Memory B cell (primary cell): ENCODE data around the gene UBE2U.
"Not testable (repeated sequence)": the region's sequence is repeated elsewhere in the genome, so short reads cannot be mapped to it uniquely, and the experiment has no call there.

Experiments used
- ATAC-seq: fragments of 150-1000 bp; cut with Tn5 transposase; 2 replicates; pipeline ENCODE4 v1.10.0; 2021; ENCODE audit warnings: low read depth, mild to moderate bottlenecking, moderate library complexity
- DNase-seq, 2 donors: peaks; one replicate each; pipeline ENCODE4 v3.0.0; 2022; ENCODE audit warnings: low spot score in 2 of 2
- H3K27ac Mint-ChIP-seq: one replicate; pipeline ENCODE4 v1.8.0; 2022; ENCODE audit warnings: mild to moderate bottlenecking, moderate library complexity, mixed read lengths
- H3K27me3 Mint-ChIP-seq: one replicate; pipeline ENCODE4 v1.8.0; 2022; ENCODE audit warnings: mixed read lengths
- H3K36me3 Mint-ChIP-seq: one replicate; pipeline ENCODE4 v1.8.0; 2022; ENCODE audit warnings: mild to moderate bottlenecking, mixed read lengths
- H3K4me1 Mint-ChIP-seq: one replicate; pipeline ENCODE4 v1.8.0; 2022; ENCODE audit warnings: mixed read lengths
- H3K4me3 Mint-ChIP-seq: one replicate; pipeline ENCODE4 v1.8.0; 2022; ENCODE audit warnings: mild to moderate bottlenecking, moderate library complexity, mixed read lengths
- H3K9me3 Mint-ChIP-seq: one replicate; pipeline ENCODE4 v1.8.0; 2022; ENCODE audit warnings: mixed read lengths

The UBE2U gene

GRCh38 chr1:64236541-64236954 lies 33.1 kb downstream of the UBE2U start:
- Mint-ChIP-seq H3K27me3 (peaks cover 9% of the 10 kb centered on the region), H3K9me3 (peaks cover 1% of the 10 kb centered on the region), H3K27ac (no peak overlapping the region), H3K4me1 (no peaks in the 10 kb centered on the region), H3K4me3 (no peak overlapping the region), H3K36me3 (no peaks in the 10 kb centered on the region)
- no peak for DNase-seq
- ATAC-seq, result no peak

DNA sequence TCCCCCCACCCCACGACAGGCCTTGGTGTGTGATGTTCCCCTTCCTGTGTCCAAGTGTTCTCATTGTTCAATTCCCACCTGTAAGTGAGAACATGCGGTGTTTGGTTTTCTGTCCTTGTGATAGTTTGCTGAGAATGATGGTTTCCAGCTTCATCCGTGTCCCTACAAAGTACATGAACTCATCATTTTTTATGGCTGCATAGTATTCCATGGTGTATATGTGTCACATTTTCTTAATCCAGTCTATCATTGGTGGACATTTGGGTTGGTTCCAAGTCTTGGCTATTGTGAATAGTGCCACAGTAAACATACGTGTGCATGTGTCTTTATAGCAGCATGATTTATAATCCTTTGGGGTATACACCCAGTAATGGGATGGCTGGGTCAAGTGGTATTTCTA lies 36.1 kb downstream of the UBE2U start:
- not testable (repeated sequence) for DNase-seq, H3K9me3 Mint-ChIP-seq

DNA sequence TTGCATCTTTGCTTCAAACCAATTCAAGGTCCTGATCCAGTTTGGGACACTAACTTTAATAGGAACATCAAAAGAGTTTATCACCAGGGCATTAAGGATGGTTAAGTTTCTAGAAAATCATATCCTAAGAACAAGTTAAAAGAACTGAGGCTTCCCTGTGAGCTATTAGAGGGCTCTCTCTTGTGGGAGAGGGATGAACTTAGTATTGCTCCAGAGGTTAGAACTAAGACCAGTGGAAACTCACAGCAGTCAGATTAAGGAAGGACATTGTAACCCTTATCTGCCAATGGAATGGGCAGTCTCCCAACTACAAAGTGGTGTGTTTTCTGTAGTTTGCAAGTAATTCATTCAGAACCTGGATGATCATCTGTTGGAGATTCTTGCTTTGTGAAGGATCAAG lies 36.8 kb downstream of the UBE2U start:
- H3K4me3 Mint-ChIP-seq, result no peak overlapping the region
- H3K4me1 Mint-ChIP-seq, result peaks cover 3% of the 10 kb centered on the region
- H3K27me3 Mint-ChIP-seq, result peaks cover 8% of the 10 kb centered on the region
- peaks cover 1% of the 10 kb centered on the region for H3K9me3 Mint-ChIP-seq
- ATAC-seq (no peak), DNase-seq (no peak)
- H3K27ac Mint-ChIP-seq, result no peak overlapping the region
- H3K36me3 Mint-ChIP-seq, result no peaks in the 10 kb centered on the region

More for the DNA sequence above, 36.1 kb downstream of the UBE2U start:
- H3K36me3 Mint-ChIP-seq, H3K4me3 Mint-ChIP-seq, H3K27ac Mint-ChIP-seq, ATAC-seq, H3K4me1 Mint-ChIP-seq, H3K27me3 Mint-ChIP-seq: not testable (repeated sequence)

DNA sequence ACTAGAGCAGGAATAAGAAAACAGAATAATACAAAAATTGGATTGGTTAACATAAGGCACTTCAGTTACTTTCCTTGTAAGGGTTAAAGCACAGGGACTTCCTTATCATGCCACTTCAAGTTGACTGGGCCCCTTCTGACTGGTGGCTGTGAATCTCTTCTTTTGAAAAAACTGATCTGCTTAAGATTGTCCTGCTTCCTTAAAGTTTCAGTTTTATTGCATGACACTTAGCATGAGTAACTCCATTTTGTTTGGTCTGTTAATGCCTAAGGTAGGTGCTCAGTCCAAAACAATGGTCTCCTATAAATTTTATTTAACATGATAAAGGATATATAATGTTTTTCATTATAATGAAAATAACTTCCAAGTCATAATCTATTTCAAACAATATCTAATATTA lies 37.6 kb downstream of the UBE2U start:
- Mint-ChIP-seq H3K4me1 (peaks cover 8% of the 10 kb centered on the region), H3K9me3 (peaks cover 1% of the 10 kb centered on the region), H3K27me3 (peaks cover 8% of the 10 kb centered on the region), H3K36me3 (no peaks in the 10 kb centered on the region), H3K4me3 (no peak overlapping the region), H3K27ac (no peak overlapping the region)
- ATAC-seq (no peak), DNase-seq (no peak)

GRCh38 chr1:64242895-64243756 lies 39.7 kb downstream of the UBE2U start:
- Mint-ChIP-seq H3K27me3 (peaks cover 11% of the 10 kb centered on the region), H3K27ac (no peak overlapping the region), H3K4me3 (peak overlapping the region; percentile 61), H3K9me3 (peaks cover 1% of the 10 kb centered on the region), H3K4me1 (peaks cover 8% of the 10 kb centered on the region), H3K36me3 (no peaks in the 10 kb centered on the region)
- DNase-seq (no peak), ATAC-seq (peak; percentile 61)

- peak overlapping the region; percentile 61 for H3K4me3 Mint-ChIP-seq
- ATAC-seq (no peak), DNase-seq (no peak)
- no peak overlapping the region for H3K27ac Mint-ChIP-seq
- peaks cover 8% of the 10 kb centered on the region for H3K4me1 Mint-ChIP-seq
- no peaks in the 10 kb centered on the region for H3K36me3 Mint-ChIP-seq
- peaks cover 11% of the 10 kb centered on the region for H3K27me3 Mint-ChIP-seq
- H3K9me3 Mint-ChIP-seq, result peaks cover 1% of the 10 kb centered on the region
Measured at GRCh38 chr1:64243757-64244080, 40.3 kb downstream of the UBE2U start.

- no peaks in the 10 kb centered on the region for H3K36me3 Mint-ChIP-seq
- H3K4me1 Mint-ChIP-seq, result peaks cover 8% of the 10 kb centered on the region
- H3K4me3 Mint-ChIP-seq, result no peak overlapping the region
- no peak for DNase-seq
- no peaks in the 10 kb centered on the region for H3K9me3 Mint-ChIP-seq
- ATAC-seq, result no peak
- H3K27ac Mint-ChIP-seq, result no peak overlapping the region
- peaks cover 9% of the 10 kb centered on the region for H3K27me3 Mint-ChIP-seq
Measured at GRCh38 chr1:64245495-64245894, 42.1 kb downstream of the UBE2U start.

- H3K27ac Mint-ChIP-seq, result no peak overlapping the region
- H3K4me3 Mint-ChIP-seq, result no peak overlapping the region
- H3K36me3 Mint-ChIP-seq, result no peaks in the 10 kb centered on the region
- H3K27me3 Mint-ChIP-seq, result peaks cover 9% of the 10 kb centered on the region
- peak in 1 of 2 donors; percentile 14 for DNase-seq
- no peak for ATAC-seq
- peaks cover 8% of the 10 kb centered on the region for H3K4me1 Mint-ChIP-seq
- H3K9me3 Mint-ChIP-seq, result no peaks in the 10 kb centered on the region
Measured at GRCh38 chr1:64246294-64246917, 43.0 kb downstream of the UBE2U start.

- Mint-ChIP-seq H3K36me3 (peaks cover under 1% of the 10 kb centered on the region), H3K27ac (no peak overlapping the region), H3K27me3 (peaks cover 12% of the 10 kb centered on the region), H3K4me3 (no peak overlapping the region), H3K9me3 (peaks cover 2% of the 10 kb centered on the region), H3K4me1 (peaks cover 8% of the 10 kb centered on the region)
- DNase-seq (no peak), ATAC-seq (no peak)
Measured at GRCh38 chr1:64248065-64248464, 44.6 kb downstream of the UBE2U start.

DNA sequence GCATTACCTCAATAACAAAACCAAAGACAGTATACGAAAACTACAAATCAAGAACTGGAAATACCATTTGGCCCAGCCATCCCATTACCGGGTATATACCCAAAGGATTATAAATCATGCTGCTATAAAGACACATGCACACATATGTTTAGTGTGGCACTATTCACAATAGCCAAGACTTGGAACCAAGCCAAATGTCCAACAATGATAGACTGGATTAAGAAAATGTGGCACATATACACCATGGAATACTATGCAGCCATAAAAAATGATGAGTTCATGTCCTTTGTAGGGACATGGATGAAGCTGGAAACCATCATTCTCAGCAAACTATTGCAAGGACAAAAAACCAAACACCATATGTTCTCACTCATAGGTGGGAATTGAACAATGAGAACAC lies 47.0 kb downstream of the UBE2U start:
- not testable (repeated sequence) for H3K27ac Mint-ChIP-seq, H3K9me3 Mint-ChIP-seq, ATAC-seq, DNase-seq, H3K36me3 Mint-ChIP-seq, H3K4me3 Mint-ChIP-seq, H3K4me1 Mint-ChIP-seq
- H3K27me3 Mint-ChIP-seq, result peaks cover 17% of the 10 kb centered on the region

DNA sequence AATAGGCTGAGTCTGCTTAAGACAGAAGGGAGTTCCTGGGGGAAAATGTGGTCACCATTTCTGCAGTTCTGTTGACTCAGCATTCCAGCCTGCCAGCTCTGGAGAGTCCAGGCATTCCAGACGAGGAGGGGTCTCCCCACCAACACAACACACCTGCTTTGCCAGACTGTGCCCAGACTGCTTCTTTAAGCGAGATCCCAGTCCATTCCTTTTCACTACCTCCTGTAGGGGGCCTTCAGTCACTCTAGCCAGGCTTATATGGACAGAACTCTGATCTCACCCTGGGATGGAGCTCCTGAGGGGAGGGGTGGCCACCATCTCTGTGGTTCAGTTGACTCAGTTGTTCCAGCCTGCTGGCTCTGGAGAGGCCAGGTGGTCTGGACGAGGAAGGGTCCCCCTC lies 48.5 kb downstream of the UBE2U start:
- Mint-ChIP-seq H3K27me3 (peaks cover 15% of the 10 kb centered on the region), H3K4me1 (no peaks in the 10 kb centered on the region), H3K27ac (no peak overlapping the region), H3K4me3 (no peak overlapping the region), H3K36me3 (peaks cover 2% of the 10 kb centered on the region), H3K9me3 (peaks cover 7% of the 10 kb centered on the region)
- DNase-seq (no peak), ATAC-seq (no peak)

DNA sequence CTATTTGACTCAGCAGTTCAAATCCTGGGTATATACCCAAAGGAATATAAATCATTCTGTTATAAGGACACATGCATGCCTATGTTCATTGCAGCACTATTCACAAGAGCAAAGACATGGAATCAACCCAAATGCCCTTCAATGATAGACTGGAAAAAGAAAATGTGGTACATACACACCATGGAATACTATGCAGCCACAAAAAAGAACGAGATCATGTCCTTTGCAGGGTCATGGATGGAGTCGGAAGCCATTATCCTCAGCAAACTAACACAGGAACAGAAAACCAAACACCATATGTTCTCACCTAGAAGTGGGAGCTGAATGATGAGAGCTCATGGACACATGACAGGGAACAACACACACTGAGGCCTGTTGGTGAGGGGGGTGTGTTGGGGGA lies 53.8 kb downstream of the UBE2U start:
- not testable (repeated sequence) for H3K4me1 Mint-ChIP-seq, DNase-seq, H3K9me3 Mint-ChIP-seq, H3K27ac Mint-ChIP-seq, H3K36me3 Mint-ChIP-seq, H3K4me3 Mint-ChIP-seq, ATAC-seq
- H3K27me3 Mint-ChIP-seq, result peaks cover 14% of the 10 kb centered on the region

DNA sequence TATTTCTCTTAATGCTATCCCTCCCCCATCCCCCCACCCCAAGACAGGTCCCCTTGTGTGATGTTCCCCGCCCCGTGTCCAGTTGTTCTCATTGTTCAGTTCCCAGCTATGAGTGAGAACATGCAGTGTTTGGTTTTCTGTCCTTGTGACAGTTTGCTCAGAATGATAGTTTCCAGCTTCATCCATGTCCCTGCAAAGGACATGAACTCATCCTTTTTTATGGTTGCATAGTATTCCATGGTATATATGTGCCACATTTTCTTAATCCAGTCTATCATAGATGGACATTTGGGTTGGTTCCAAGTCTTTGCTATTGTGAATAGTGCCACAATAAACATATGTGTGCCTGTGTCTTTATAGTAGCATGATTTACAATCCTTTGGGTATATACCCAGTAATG lies 55.0 kb downstream of the UBE2U start:
- H3K9me3 Mint-ChIP-seq, ATAC-seq, H3K36me3 Mint-ChIP-seq, H3K27ac Mint-ChIP-seq, DNase-seq, H3K4me1 Mint-ChIP-seq, H3K4me3 Mint-ChIP-seq: not testable (repeated sequence)
- peaks cover 16% of the 10 kb centered on the region for H3K27me3 Mint-ChIP-seq

- H3K36me3 Mint-ChIP-seq, result no peaks in the 10 kb centered on the region
- no peaks in the 10 kb centered on the region for H3K4me1 Mint-ChIP-seq
- peaks cover 17% of the 10 kb centered on the region for H3K27me3 Mint-ChIP-seq
- no peaks in the 10 kb centered on the region for H3K9me3 Mint-ChIP-seq
- no peak for DNase-seq
- H3K27ac Mint-ChIP-seq, result no peak overlapping the region
- no peak for ATAC-seq
- H3K4me3 Mint-ChIP-seq, result no peak overlapping the region
Measured at GRCh38 chr1:64263335-64263734, 59.9 kb downstream of the UBE2U start.

DNA sequence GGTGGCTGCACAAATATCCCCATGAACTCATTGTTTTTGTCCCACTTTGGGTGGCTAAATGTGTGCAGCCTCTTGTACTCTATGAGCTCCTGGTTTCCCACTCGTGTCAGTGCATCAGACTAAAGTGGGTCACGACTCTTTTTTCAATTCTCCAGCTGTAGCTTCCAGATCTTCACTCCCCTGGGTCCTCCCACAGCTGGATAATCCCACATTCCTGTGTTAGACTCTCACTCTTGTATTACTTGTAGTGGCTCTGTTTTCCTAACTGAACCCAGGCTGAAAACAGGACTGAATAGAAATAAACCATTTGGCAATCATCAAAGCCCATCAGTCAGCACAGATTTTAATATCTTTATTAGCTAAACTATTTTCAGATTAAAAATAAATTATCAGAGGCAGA lies 60.4 kb downstream of the UBE2U start:
- H3K27me3 Mint-ChIP-seq, result peaks cover 18% of the 10 kb centered on the region
- no peaks in the 10 kb centered on the region for H3K36me3 Mint-ChIP-seq
- H3K9me3 Mint-ChIP-seq, result no peaks in the 10 kb centered on the region
- no peak overlapping the region for H3K4me3 Mint-ChIP-seq
- ATAC-seq (no peak), DNase-seq (no peak)
- no peaks in the 10 kb centered on the region for H3K4me1 Mint-ChIP-seq
- no peak overlapping the region for H3K27ac Mint-ChIP-seq
